Measurements from ENCODE around the gene RSBN1L. TPM values are rescaled to one million over a fixed set of nuclear protein-coding genes. Genes with fewer than 3 reads are reported as not detected.

Gene RSBN1L
- total RNA-seq, 5 donors from 2014 or later (not counting 1 experiment from before 2014, with no cell fraction given): 27.1 to 35.9 (median 32.4) TPM

DNA sequence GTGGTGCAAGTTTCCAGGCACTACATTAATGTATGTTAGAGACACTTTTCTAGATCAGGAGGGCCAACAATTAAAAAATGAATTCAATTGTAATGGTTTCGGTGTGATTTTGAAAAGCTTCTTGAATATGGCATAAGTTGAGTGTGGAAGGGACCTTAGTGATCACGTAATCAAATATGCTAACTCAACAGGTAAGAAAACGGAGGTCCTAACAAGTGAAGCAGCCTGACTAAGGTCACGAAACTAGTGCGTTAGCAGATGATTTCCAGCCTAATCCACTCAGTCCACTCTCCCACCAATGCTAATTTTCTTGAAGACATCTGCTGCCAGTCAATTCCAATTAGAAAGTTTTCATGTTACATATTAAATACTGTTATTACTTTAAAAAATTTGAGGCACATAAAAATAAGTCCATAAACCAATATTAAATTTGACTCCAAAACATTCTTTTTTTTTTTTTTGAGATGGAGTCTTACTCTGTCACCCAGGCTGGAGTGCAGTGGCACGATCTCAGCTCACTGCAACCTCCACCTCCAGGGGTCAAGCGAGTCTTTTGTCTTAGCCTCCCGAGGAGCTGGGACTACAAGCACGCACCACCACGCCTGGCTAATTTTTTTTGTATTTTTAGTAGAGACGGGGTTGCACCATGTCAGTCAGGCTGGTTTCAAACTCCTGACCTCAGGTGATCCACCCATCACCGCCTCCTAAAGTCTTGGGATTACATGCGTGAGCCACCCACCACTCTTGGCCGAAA lies 2.3 kb upstream of the RSBN1L start:
- Histone ChIP-seq H3K27ac (ENCODE audit: low read length) (no peak overlapping the region), H3K27me3 (replicated peaks in 1 of 2; ENCODE audit: control insufficient read depth in 2 of 2, extremely low read depth in 1 of 2, insufficient read depth in 2 of 2, low read length in 1 of 2) (no peaks in the 10 kb centered on the region), H3K4me3 (ENCODE audit: control insufficient read depth in 1 of 2, extremely low read depth in 1 of 2, low read length in 1 of 2) (no peak overlapping the region), H3K36me3 (ENCODE audit: control insufficient read depth in 2 of 2, extremely low read depth in 1 of 2, insufficient read depth in 1 of 2, low read length in 1 of 2) (no peaks in the 10 kb centered on the region), H3K4me1 (ENCODE audit: control insufficient read depth in 1 of 2, extremely low read depth in 1 of 2, insufficient read depth in 2 of 2, low read length in 2 of 2) (peaks cover 16 to 17% of the 10 kb centered on the region in 2 experiments), H3K9me3 (no peaks in the 10 kb centered on the region)
- ChIA-PET POLR2A (no interaction called here), CTCF (no interaction called here)
- Mint-ChIP-seq H3K36me3 (peaks cover 4% of the 10 kb centered on the region), H3K4me1 (peaks cover 39 to 48% (median 44%) of the 10 kb centered on the region in 3 donors), H3K4me3 (peak overlapping the region; percentile 7 to 62 (median 54)), H3K27me3 (no peaks in the 10 kb centered on the region), H3K9me3 (no peaks in the 10 kb centered on the region), H3K27ac (no peak overlapping the region)
- ATAC-seq (replicated peaks in 1 of 4): no peak
- 91% methylated on average over 5 of the region's 14 CpGs for WGBS (ENCODE audit: insufficient coverage)
- DNase-seq: no peak

DNA sequence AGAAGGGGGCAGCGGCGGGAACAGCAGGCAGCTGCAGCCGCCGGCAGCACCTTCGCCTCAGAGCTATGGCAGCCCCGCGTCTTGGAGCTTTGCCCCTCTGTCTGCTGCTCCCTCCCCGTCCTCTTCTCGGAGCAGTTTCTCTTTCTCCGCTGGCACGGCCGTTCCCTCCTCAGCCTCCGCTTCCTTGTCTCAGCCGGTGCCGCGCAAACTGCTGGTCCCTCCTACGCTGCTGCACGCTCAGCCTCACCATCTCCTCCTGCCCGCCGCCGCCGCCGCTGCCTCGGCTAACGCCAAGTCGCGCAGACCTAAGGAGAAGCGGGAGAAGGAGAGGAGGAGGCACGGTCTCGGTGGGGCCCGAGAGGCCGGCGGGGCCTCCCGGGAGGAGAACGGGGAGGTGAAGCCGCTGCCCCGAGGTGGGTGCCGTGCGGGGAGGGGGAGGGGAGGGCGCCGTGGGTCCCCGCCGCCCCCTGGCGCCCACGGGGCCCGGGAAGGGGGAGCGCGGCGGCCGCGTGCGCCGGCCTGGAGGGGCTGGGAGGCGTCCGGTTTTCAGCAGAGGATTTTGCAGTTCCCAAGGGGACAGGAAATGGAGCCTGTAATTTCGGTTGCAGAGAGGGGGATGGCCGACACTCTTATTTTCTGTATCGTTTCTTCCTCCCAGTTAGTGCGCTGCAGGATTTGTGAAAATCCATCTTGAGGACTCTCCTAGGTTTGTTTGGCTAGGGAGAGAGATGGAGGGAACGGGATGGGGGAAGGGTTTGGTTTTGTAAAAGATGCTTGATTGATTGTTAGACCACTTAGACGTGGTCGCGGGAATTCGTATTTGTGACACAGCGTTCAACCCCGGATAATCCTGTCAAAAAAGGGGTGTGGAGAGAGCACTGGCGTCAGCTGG lies 630 bp downstream of the RSBN1L start:
- under 1% methylated on average over 50 of the region's 67 CpGs for WGBS (ENCODE audit: insufficient coverage)
- no peaks in the 10 kb centered on the region for H3K27me3 Mint-ChIP-seq
- H3K4me3 Mint-ChIP-seq: peak overlapping the region; percentile 91 to 99 (median 96)
- H3K4me3 ChIP-seq (ENCODE audit: control insufficient read depth in 1 of 2, extremely low read depth in 1 of 2, low read length in 1 of 2): peak overlapping the region; percentile 98 to 99
- peaks cover 0 to 5% of the 10 kb centered on the region in 2 donors for H3K36me3 ChIP-seq (ENCODE audit: control insufficient read depth in 2 of 2, extremely low read depth in 1 of 2, insufficient read depth in 1 of 2, low read length in 1 of 2)
- ChIA-PET POLR2A (interaction anchor here (1.3 to 1.8 kb wide), 3 partner anchors 9 to 10 kb away, joined by 3 to 7 read pairs (median 6); no protein-coding TSS in a partner anchor), CTCF (interaction anchor here (0.6 to 2.7 kb wide), 12 partner anchors 10 to 63 kb away, joined by 3 to 12 read pairs (median 4); no protein-coding TSS in a partner anchor)
- peak overlapping the region; percentile 95 for H3K27ac Mint-ChIP-seq
- peak; percentile 44 to 53 (median 48) for ATAC-seq (replicated peaks in 1 of 4)
- H3K4me1 ChIP-seq (ENCODE audit: control insufficient read depth in 1 of 2, extremely low read depth in 1 of 2, insufficient read depth in 2 of 2, low read length in 2 of 2): peaks cover 21 to 24% of the 10 kb centered on the region in 2 experiments
- no peaks in the 10 kb centered on the region for H3K9me3 Mint-ChIP-seq
- peak in 32 of 35 experiments; percentile 26 to 71 (median 45) for DNase-seq
- no peaks in the 10 kb centered on the region for H3K27me3 ChIP-seq (replicated peaks in 1 of 2; ENCODE audit: control insufficient read depth in 2 of 2, extremely low read depth in 1 of 2, insufficient read depth in 2 of 2, low read length in 1 of 2)
- peaks cover 56 to 68% (median 61%) of the 10 kb centered on the region in 3 donors for H3K4me1 Mint-ChIP-seq
- peak overlapping the region; percentile 92 for H3K27ac ChIP-seq (ENCODE audit: low read length)
- peaks cover 8% of the 10 kb centered on the region for H3K36me3 Mint-ChIP-seq
- H3K9me3 ChIP-seq: no peaks in the 10 kb centered on the region

DNA sequence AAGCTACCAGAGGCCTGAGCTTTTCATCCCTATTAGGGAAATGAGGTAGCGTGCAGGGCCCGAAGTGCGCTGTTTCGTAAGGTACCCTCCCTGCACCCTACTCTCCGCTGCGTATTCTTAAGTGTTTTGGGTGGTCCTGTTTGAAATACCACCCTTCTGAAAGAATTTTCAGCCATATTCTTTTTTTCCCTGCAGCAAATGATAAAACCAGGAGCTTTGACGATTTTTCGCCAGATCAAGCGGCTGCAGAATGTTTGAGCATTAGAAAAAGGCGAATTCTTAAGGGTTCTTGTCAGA lies 1.2 kb downstream of the RSBN1L start:
- DNase-seq (peak in 8 of 35 experiments; percentile 3 to 18 (median 6)), ATAC-seq (replicated peaks in 1 of 4) (no peak)
- no peaks in the 10 kb centered on the region for H3K27me3 ChIP-seq (replicated peaks in 1 of 2; ENCODE audit: control insufficient read depth in 2 of 2, extremely low read depth in 1 of 2, insufficient read depth in 2 of 2, low read length in 1 of 2)
- CTCF ChIA-PET: interaction anchor here (0.6 to 2.7 kb wide), 8 partner anchors 10 to 62 kb away, joined by 3 to 8 read pairs (median 4); no protein-coding TSS in a partner anchor
- peak overlapping the region; percentile 91 to 99 (median 96) for H3K4me3 Mint-ChIP-seq
- no CpG with 5 or more reads among the region's 10 CpGs for WGBS (ENCODE audit: insufficient coverage)
- POLR2A ChIA-PET: interaction anchor here in 1 of 2 donors (1.3 kb wide), 1 partner anchor 11 kb away, joined by 3 read pairs; no protein-coding TSS in a partner anchor
- peaks cover 0 to 5% of the 10 kb centered on the region in 2 donors for H3K36me3 ChIP-seq (ENCODE audit: control insufficient read depth in 2 of 2, extremely low read depth in 1 of 2, insufficient read depth in 1 of 2, low read length in 1 of 2)
- peaks cover 8% of the 10 kb centered on the region for H3K36me3 Mint-ChIP-seq
- no peaks in the 10 kb centered on the region for H3K27me3 Mint-ChIP-seq
- H3K4me3 ChIP-seq (ENCODE audit: control insufficient read depth in 1 of 2, extremely low read depth in 1 of 2, low read length in 1 of 2): peak overlapping the region; percentile 98 to 99
- peaks cover 21 to 28% of the 10 kb centered on the region in 2 experiments for H3K4me1 ChIP-seq (ENCODE audit: control insufficient read depth in 1 of 2, extremely low read depth in 1 of 2, insufficient read depth in 2 of 2, low read length in 2 of 2)
- peaks cover 58 to 69% (median 62%) of the 10 kb centered on the region in 3 donors for H3K4me1 Mint-ChIP-seq
- H3K9me3 Mint-ChIP-seq: no peaks in the 10 kb centered on the region
- H3K9me3 ChIP-seq: no peaks in the 10 kb centered on the region
- peak overlapping the region; percentile 86 to 91 for H3K27ac Mint-ChIP-seq
- peak overlapping the region; percentile 63 for H3K27ac ChIP-seq (ENCODE audit: low read length)

DNA sequence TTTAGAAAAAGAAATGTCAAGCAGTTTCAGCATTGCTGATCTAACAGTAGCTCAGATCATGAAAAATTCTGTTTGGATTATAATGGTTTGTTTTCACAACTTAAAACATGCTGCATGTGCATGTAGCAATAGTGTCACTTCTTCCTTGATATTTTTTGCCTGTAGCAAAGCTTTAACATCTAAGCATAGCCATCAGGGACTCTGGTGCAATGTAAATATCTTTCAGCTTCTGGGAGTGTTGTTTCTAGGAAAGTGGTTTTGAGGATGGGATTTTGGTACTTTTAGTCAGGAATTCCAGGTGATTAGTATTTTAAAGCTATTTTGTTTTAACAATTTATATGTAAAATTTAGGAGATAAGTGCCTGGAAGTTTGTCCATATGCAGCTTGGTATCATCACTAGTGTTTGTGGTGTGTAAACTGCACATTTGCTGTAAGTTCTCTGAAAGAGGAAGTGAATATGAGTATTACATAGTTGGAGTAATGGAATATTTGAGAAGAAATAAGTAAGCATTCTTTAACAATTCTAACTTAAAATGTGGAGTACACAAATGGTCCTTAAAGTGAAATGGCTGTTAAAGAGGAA lies 1.9 kb downstream of the RSBN1L start:
- Mint-ChIP-seq H3K27ac (peak overlapping the region; percentile 63 to 91), H3K4me1 (peaks cover 60 to 72% (median 65%) of the 10 kb centered on the region in 3 donors), H3K36me3 (peaks cover 7% of the 10 kb centered on the region), H3K9me3 (no peaks in the 10 kb centered on the region), H3K27me3 (no peaks in the 10 kb centered on the region), H3K4me3 (peak overlapping the region; percentile 91 to 99 (median 96))
- Histone ChIP-seq H3K4me1 (ENCODE audit: control insufficient read depth in 1 of 2, extremely low read depth in 1 of 2, insufficient read depth in 2 of 2, low read length in 2 of 2) (peaks cover 25 to 31% of the 10 kb centered on the region in 2 experiments), H3K27ac (ENCODE audit: low read length) (peak overlapping the region; percentile 63), H3K27me3 (replicated peaks in 1 of 2; ENCODE audit: control insufficient read depth in 2 of 2, extremely low read depth in 1 of 2, insufficient read depth in 2 of 2, low read length in 1 of 2) (no peaks in the 10 kb centered on the region), H3K9me3 (no peaks in the 10 kb centered on the region), H3K36me3 (ENCODE audit: control insufficient read depth in 2 of 2, extremely low read depth in 1 of 2, insufficient read depth in 1 of 2, low read length in 1 of 2) (peaks cover 0 to 5% of the 10 kb centered on the region in 2 donors), H3K4me3 (ENCODE audit: control insufficient read depth in 1 of 2, extremely low read depth in 1 of 2, low read length in 1 of 2) (peak overlapping the region; percentile 98 to 99)
- ChIA-PET CTCF (interaction anchor here (0.5 to 2.7 kb wide), 12 partner anchors 11 to 163 kb away, joined by 3 to 8 read pairs (median 4); no protein-coding TSS in a partner anchor), POLR2A (interaction anchor here (0.6 to 1.3 kb wide), 3 partner anchors 11 to 134 kb away, joined by 3 to 6 read pairs (median 3); no protein-coding TSS in a partner anchor)
- DNase-seq (no peak), ATAC-seq (replicated peaks in 1 of 4) (no peak)

DNA sequence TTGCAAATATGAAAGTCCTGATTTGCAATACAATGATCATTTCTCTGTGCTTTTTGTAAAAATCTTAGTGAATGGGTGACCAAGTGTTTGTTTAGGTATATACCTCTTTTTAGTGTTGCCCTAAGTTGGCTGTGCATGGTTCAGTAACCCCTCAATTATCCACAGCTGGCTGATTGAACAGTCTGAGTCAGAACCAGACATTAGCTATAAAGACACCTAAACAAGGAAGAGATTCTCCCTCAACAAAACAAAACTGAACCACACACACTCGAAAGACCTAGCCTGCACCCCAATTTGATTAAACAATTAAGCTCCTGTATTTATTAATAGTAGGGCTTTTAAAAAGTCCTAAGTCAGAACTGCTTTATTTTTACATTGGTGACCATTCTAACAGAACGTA lies 2.8 kb downstream of the RSBN1L start:
- Histone ChIP-seq H3K9me3 (no peaks in the 10 kb centered on the region), H3K4me1 (ENCODE audit: control insufficient read depth in 1 of 2, extremely low read depth in 1 of 2, insufficient read depth in 2 of 2, low read length in 2 of 2) (peaks cover 27 to 34% of the 10 kb centered on the region in 2 experiments), H3K4me3 (ENCODE audit: control insufficient read depth in 1 of 2, extremely low read depth in 1 of 2, low read length in 1 of 2) (no peak overlapping the region), H3K27ac (ENCODE audit: low read length) (no peak overlapping the region), H3K36me3 (ENCODE audit: control insufficient read depth in 2 of 2, extremely low read depth in 1 of 2, insufficient read depth in 1 of 2, low read length in 1 of 2) (peaks cover 0 to 5% of the 10 kb centered on the region in 2 donors), H3K27me3 (replicated peaks in 1 of 2; ENCODE audit: control insufficient read depth in 2 of 2, extremely low read depth in 1 of 2, insufficient read depth in 2 of 2, low read length in 1 of 2) (no peaks in the 10 kb centered on the region)
- ChIA-PET POLR2A (interaction anchor here (0.6 to 0.7 kb wide), 6 partner anchors 11 to 133 kb away, joined by 3 to 12 read pairs (median 4); no protein-coding TSS in a partner anchor), CTCF (interaction anchor here (0.5 to 1.0 kb wide), 5 partner anchors 11 to 169 kb away, joined by 3 to 6 read pairs (median 3); no protein-coding TSS in a partner anchor)
- Mint-ChIP-seq H3K36me3 (peaks cover 7% of the 10 kb centered on the region), H3K4me1 (peaks cover 58 to 72% (median 65%) of the 10 kb centered on the region in 3 donors), H3K27me3 (no peaks in the 10 kb centered on the region), H3K27ac (peak overlapping the region; percentile 1 to 53), H3K4me3 (peak overlapping the region; percentile 65 to 96 (median 91)), H3K9me3 (no peaks in the 10 kb centered on the region)
- ATAC-seq (replicated peaks in 1 of 4): no peak
- WGBS (ENCODE audit: insufficient coverage): no CpG with 5 or more reads among the region's 2 CpGs
- DNase-seq: no peak

Data from T-cell (primary cell).